GM21390 (cell line): ENCODE data around the gene PLXNB1.
A peak's percentile ranks its signal among the peaks of the same experiment; 100 is the strongest.
"Not testable (repeated sequence)": the region's sequence is repeated elsewhere in the genome, so short reads cannot be mapped to it uniquely, and the experiment has no call there.

Source experiments
- ATAC-seq: cut with Tn5 transposase; IDR thresholded peaks from one replicate; pipeline ENCODE4 v1.9.1; 2021; ENCODE audit not compliant: unreplicated experiment

PLXNB1 gene, protein sequence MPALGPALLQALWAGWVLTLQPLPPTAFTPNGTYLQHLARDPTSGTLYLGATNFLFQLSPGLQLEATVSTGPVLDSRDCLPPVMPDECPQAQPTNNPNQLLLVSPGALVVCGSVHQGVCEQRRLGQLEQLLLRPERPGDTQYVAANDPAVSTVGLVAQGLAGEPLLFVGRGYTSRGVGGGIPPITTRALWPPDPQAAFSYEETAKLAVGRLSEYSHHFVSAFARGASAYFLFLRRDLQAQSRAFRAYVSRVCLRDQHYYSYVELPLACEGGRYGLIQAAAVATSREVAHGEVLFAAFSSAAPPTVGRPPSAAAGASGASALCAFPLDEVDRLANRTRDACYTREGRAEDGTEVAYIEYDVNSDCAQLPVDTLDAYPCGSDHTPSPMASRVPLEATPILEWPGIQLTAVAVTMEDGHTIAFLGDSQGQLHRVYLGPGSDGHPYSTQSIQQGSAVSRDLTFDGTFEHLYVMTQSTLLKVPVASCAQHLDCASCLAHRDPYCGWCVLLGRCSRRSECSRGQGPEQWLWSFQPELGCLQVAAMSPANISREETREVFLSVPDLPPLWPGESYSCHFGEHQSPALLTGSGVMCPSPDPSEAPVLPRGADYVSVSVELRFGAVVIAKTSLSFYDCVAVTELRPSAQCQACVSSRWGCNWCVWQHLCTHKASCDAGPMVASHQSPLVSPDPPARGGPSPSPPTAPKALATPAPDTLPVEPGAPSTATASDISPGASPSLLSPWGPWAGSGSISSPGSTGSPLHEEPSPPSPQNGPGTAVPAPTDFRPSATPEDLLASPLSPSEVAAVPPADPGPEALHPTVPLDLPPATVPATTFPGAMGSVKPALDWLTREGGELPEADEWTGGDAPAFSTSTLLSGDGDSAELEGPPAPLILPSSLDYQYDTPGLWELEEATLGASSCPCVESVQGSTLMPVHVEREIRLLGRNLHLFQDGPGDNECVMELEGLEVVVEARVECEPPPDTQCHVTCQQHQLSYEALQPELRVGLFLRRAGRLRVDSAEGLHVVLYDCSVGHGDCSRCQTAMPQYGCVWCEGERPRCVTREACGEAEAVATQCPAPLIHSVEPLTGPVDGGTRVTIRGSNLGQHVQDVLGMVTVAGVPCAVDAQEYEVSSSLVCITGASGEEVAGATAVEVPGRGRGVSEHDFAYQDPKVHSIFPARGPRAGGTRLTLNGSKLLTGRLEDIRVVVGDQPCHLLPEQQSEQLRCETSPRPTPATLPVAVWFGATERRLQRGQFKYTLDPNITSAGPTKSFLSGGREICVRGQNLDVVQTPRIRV (N-terminal part only)

GRCh38 chr3:48429960-48430707 is at the start of gene PLXNB1:
TSS of gene PLXNB1 (minus strand) at chr3:48430086. CDS start at chr3:48424611, 5,475 bp downstream.
- ATAC-seq = no peak

- ATAC-seq = no peak
Measured at GRCh38 chr3:48478626-48479555, 49.0 kb upstream of the PLXNB1 start.

DNA sequence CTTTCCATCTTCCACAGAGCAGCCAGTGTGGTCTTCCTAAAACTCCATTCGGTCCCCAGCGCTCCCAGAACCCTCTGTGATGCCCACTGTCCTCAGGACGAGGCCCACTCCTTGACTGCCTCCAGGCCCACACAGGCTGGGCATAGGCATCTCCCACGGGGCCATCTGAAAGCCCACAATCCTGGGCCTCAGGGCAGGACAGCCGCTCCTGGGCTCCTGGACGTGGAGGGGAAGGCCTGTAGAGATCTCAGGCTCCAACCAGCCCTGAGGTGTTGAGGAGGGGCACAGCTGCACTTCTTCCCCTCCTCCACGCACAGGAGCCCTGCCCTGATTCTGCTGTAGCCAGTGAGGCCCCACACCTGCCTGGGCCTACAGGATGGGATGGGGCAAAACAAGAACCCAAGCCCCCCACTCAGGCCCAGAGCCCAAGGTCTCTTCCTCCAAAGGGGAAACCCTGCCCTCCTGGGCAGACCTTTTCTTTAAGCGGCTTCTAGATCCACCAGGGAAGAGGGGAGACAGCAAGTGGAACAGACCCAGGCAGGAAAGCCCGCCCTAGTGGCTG is 48.2 kb upstream of the PLXNB1 start:
- ATAC-seq = no peak

DNA sequence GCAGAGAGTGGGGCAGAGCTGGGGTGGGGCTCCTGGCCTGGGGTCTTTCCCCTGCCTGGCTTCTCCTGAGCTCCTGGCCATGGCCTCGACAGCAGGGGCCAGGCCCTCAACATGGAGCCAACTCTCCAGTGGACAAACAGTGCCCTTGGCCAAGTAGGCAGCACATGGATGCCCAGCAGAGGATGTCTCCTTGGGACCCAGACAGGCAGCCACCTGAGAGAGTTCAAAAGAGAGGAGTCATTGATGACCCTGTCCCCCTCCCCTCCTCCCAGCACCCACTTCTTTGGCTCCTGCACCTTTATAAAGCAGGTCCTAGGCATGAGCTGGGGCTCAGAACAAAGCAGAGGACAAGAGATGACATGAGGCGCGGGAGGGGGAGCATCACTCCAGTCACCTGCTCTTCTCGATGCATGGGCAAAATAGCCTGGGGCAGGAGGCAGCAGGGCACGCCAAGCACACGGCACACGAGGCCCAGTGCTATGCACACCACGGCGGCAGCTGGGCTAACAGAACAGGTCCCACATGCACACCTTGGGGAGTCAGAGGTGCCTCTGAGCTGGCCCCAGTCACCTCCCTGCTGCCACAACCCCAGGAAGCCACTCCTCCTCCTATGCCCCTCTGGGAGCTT is 46.7 kb upstream of the PLXNB1 start:
- no peak for ATAC-seq

DNA sequence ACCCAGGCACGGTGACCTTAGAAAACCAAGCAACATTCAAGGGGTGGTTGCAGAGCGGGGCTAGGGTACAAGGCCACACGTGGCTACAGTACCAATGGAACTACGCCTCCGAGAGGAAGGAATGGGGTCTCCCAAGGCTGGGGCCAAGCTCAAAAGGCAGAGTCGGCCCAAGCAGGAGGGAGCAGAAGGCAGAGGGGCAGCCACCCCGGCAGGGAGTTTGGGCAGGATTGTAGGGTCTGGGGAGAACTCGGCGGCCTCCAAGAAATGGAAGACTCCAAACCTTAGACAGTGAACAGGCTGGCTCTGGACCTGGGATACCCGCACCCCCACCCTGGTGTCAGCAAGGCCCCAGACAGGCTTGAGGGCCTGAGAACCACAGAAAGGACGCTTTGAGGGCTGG is 45.3 kb upstream of the PLXNB1 start:
- no peak for ATAC-seq

- no peak for ATAC-seq
Measured at GRCh38 chr3:48474619-48475018, 44.7 kb upstream of the PLXNB1 start.

- not testable (repeated sequence) for ATAC-seq
Measured at GRCh38 chr3:48474031-48474430, 44.1 kb upstream of the PLXNB1 start.

DNA sequence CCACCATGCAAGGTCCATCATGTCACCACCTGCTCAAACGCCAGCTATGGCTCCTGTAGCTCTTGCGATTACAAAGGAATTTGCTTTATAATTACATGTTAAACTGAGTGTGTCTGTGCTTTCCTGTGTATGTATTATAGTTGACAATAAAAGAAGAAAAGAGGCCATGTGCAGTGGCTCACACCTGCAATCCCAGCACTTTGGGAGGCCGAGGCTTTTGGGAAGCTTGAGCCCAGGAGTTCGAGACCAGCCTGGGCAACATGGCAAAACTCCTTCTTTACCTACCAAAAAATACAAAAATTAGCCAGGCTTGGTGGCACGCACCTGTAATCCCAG is 43.7 kb upstream of the PLXNB1 start:
- ATAC-seq = no peak

- peak; percentile 81 for ATAC-seq
Measured at GRCh38 chr3:48472923-48473616, 43.2 kb upstream of the PLXNB1 start.

- no peak for ATAC-seq
Measured at GRCh38 chr3:48472673-48472922, 42.7 kb upstream of the PLXNB1 start.

DNA sequence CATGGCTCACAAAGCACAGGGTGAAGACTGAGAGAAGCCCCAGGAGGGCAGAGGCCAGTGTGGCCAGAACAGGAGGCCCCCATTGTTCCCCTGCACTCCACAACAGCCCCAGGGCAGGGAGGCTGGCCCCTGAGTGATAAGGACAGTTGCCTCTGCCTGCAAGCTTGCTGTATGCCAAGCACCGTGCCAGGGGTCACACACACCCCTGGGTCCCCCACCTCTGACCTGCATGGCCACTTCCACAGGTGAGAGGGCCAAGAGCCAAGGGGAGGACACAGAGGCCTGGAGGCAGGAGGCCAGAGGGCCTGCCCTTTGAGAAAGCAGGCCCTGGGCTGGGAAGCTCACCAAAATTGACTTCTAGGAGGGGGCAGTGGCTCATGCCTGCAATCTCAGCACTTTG is 40.4 kb upstream of the PLXNB1 start:
- ATAC-seq = no peak

DNA sequence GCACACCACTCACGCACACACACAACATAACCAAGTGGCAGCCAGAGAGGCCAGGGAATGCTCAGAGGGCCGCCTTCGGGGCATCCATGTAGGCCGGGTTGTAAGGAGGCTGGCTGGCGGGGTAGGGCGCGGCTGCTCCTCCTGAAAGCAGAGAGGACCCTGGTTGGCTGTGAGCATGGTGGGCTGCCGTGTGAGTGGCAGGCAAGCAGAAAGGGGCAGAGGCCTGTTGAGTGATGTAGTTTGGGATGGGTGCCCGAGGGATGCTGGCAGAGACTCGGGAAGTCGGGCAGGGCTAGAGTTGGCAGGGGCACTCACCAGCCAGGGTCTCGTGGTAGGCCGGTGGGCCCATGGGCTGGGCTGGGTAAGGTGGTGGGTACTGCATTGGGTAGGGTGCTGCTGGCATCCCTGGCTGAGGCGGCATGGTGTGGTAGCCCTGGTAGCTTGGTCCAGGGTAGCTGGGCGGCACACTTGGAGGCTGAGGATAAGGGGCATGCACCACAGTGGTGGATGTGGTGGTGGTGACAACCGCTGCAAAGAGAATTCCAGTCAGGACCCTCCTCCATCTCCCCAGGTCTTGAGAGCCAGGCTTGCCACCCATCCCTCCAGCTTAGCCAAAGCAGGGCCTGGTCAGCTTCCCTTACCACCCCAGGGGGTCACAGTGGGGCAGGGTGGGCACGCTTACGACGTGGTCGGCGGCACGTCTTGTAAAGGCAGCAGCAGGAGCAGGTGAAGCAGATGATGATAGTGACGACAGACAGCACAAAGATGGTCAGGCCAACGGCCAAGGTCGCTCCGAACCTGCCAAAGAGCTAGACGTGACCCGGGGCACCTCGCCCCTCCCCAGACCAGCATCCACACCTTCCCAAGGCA is 39.4 kb upstream of the PLXNB1 start:
- ATAC-seq = no peak

DNA sequence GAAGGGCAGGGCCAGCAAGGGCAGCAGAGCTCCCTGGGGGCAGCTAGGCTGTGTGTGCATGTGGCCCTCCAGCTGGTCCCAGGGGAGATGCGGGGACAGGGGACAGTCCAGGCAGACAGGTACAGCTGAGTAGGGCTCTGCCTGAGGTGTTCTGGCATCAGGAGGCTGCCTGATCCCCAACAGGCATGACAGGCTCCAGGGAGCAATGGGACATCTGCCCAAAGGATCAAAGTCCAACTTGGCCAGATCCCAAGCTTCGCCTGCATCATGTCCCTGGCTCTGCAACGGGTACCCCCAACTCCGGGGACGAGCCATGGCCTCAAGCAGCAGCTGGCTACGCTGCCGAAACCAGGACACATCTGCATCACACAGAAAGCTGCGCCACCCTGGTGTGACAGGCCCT is 38.4 kb upstream of the PLXNB1 start:
- ATAC-seq = no peak

- no peak for ATAC-seq
Measured at GRCh38 chr3:48467473-48468267, 37.8 kb upstream of the PLXNB1 start.

- no peak for ATAC-seq
Measured at GRCh38 chr3:48467110-48467454, 37.2 kb upstream of the PLXNB1 start.

- ATAC-seq = no peak
Measured at GRCh38 chr3:48466386-48467109, 36.7 kb upstream of the PLXNB1 start.
